Mesenchymal stem cell (in vitro differentiated cells and primary cell): ENCODE results near the gene C6orf47.
A peak's percentile ranks its signal among the peaks of the same experiment; 100 is the strongest.

Experiments
- DNase-seq: peaks from one replicate; pipeline ENCODE4 v3.0.0-alpha.2; 2013
- H2AFZ ChIP-seq: one replicate; pipeline ENCODE4 v1.6.1; 2013; ENCODE audit warnings: low read depth, mild to moderate bottlenecking, control low read depth, inconsistent platforms, low read length, moderate library complexity
- H2AK5ac ChIP-seq: 2 replicates; pipeline ENCODE4 v1.6.1; 2013; ENCODE audit warnings: low read length, moderate library complexity, mild to moderate bottlenecking, inconsistent platforms; ENCODE audit not compliant: severe bottlenecking
- H2BK120ac ChIP-seq: one replicate; pipeline ENCODE4 v1.6.1; 2013; ENCODE audit warnings: low read depth, mild to moderate bottlenecking, inconsistent platforms, low read length, moderate library complexity
- H2BK12ac ChIP-seq, 2 experiments: one replicate each; pipeline ENCODE4 v1.6.1; 2013; ENCODE audit warnings: inconsistent platforms in 2 of 2, low read length in 2 of 2, mild to moderate bottlenecking in 2 of 2, moderate library complexity in 2 of 2, control low read depth in 1 of 2
- H2BK15ac ChIP-seq: one replicate; pipeline ENCODE4 v1.6.1; 2013; ENCODE audit warnings: mild to moderate bottlenecking, low read depth, inconsistent platforms; ENCODE audit not compliant: poor library complexity, severe bottlenecking
- H2BK5ac ChIP-seq: 2 replicates; pipeline ENCODE4 v1.6.1; 2013; ENCODE audit warnings: low read depth, mild to moderate bottlenecking, low read length, control low read depth, inconsistent platforms; ENCODE audit not compliant: poor library complexity, severe bottlenecking
- H3K14ac ChIP-seq, 2 experiments: one replicate each; pipeline ENCODE4 v1.6.1; 2013; ENCODE audit warnings: inconsistent platforms in 2 of 2, low read length in 2 of 2, control low read depth in 1 of 2, mild to moderate bottlenecking in 1 of 2, moderate library complexity in 1 of 2
- H3K18ac ChIP-seq, 2 experiments: one replicate each; pipeline ENCODE4 v1.6.1; 2013; ENCODE audit warnings: inconsistent platforms in 2 of 2, low read length in 2 of 2, control low read depth in 1 of 2, low read depth in 1 of 2, mild to moderate bottlenecking in 1 of 2
- H3K23ac ChIP-seq, 2 experiments: one replicate each; pipeline ENCODE4 v1.6.1; 2013; ENCODE audit warnings: inconsistent platforms in 2 of 2, low read length in 2 of 2, mild to moderate bottlenecking in 2 of 2, moderate library complexity in 2 of 2, control low read depth in 1 of 2
- H3K27ac ChIP-seq: 2 replicates; pipeline ENCODE4 v1.5.1; 2013; ENCODE audit warnings: mild to moderate bottlenecking, moderate library complexity, low read length, control low read depth, inconsistent platforms; ENCODE audit not compliant: poor library complexity, severe bottlenecking
- H3K27me3 ChIP-seq, 2 experiments: 2 replicates each; pipeline versions ENCODE4 v1.6.1 to v1.7.0; 2013; ENCODE audit warnings: low read length in 2 of 2, mild to moderate bottlenecking in 2 of 2, moderate library complexity in 2 of 2, control low read depth in 1 of 2, inconsistent platforms in 1 of 2; ENCODE audit not compliant: control insufficient read depth in 1 of 2, insufficient read depth in 1 of 2
- H3K36me3 ChIP-seq, 2 experiments: 2 replicates each; pipeline versions ENCODE4 v1.6.1 to v1.7.0; 2013; ENCODE audit warnings: low read length in 2 of 2, control low read depth in 1 of 2, inconsistent platforms in 1 of 2, low read depth in 1 of 2, mild to moderate bottlenecking in 1 of 2; ENCODE audit not compliant: insufficient read depth in 2 of 2, control insufficient read depth in 1 of 2
- H3K4ac ChIP-seq, 2 experiments: one replicate each; pipeline ENCODE4 v1.6.1; 2013; ENCODE audit warnings: inconsistent platforms in 2 of 2, low read length in 2 of 2, mild to moderate bottlenecking in 2 of 2, moderate library complexity in 2 of 2, control low read depth in 1 of 2, low read depth in 1 of 2
- H3K4me1 ChIP-seq: 2 replicates; pipeline ENCODE4 v1.6.1; 2013; ENCODE audit warnings: low read depth, low read length, control low read depth; ENCODE audit not compliant: control insufficient read depth, insufficient read depth
- H3K4me2 ChIP-seq: 2 replicates; pipeline ENCODE4 v1.6.1; 2013; ENCODE audit warnings: low read length, mild to moderate bottlenecking, inconsistent platforms; ENCODE audit not compliant: poor library complexity, severe bottlenecking
- H3K4me3 ChIP-seq, 2 experiments: 2 replicates each; pipeline versions ENCODE4 v1.5.1 to v1.7.0; 2013; ENCODE audit warnings: low read length in 2 of 2, mild to moderate bottlenecking in 2 of 2, control low read depth in 1 of 2, low read depth in 1 of 2; ENCODE audit not compliant: insufficient read depth in 1 of 2
- H3K79me1 ChIP-seq: replicated peaks from 2 replicates; pipeline ENCODE4 v1.6.1; 2013; ENCODE audit warnings: mild to moderate bottlenecking, control low read depth, low read length, inconsistent platforms; ENCODE audit not compliant: poor library complexity, severe bottlenecking
- H3K9ac ChIP-seq: 2 replicates; pipeline ENCODE4 v1.7.0; 2013; ENCODE audit warnings: mild to moderate bottlenecking, low read length, moderate library complexity
- H3K9me3 ChIP-seq: 2 replicates; pipeline ENCODE4 v1.7.0; 2013; ENCODE audit warnings: mild to moderate bottlenecking, low read length; ENCODE audit not compliant: control insufficient read depth
- H4K8ac ChIP-seq: one replicate; pipeline ENCODE4 v1.6.1; 2013; ENCODE audit warnings: inconsistent platforms, mild to moderate bottlenecking, low read length, moderate library complexity
- H4K91ac ChIP-seq: one replicate; pipeline ENCODE4 v1.6.1; 2013; ENCODE audit warnings: mild to moderate bottlenecking, low read length, inconsistent platforms
- WGBS: methylation state at CpG from one replicate; pipeline ENCODE4 v1.1.7; 2013; ENCODE audit warnings: mixed read lengths; 5-methylcytosine and 5-hydroxymethylcytosine counted together

C6orf47 gene

GRCh38 chr6:31669676-31670075, 9.1 kb upstream of the C6orf47 start, which contains the start of gene LY6G5B:
Gene LY6G5B, plus strand, starts transcription at chr6:31669976. Its CDS starts 975 bp downstream, at chr6:31670951.
- Histone ChIP-seq H3K23ac (no peak within 1 kb of the TSS), H2BK120ac (no peak within 1 kb of the TSS), H3K27me3 (no peaks in the 10 kb centered on the region), H2AK5ac (no peak within 1 kb of the TSS), H4K91ac (no peak within 1 kb of the TSS), H3K4me1 (peaks cover 4% of the 10 kb centered on the region), H3K4ac (no peak within 1 kb of the TSS), H2BK5ac (no peak within 1 kb of the TSS), H4K8ac (no peak within 1 kb of the TSS), H2BK12ac (no peak within 1 kb of the TSS), H3K9me3 (no peaks in the 10 kb centered on the region), H3K9ac (no peak within 1 kb of the TSS), H3K79me1 (peaks cover 35% of the 10 kb centered on the region), H3K27ac (no peak within 1 kb of the TSS), H3K14ac (no peak within 1 kb of the TSS), H3K36me3 (peaks cover 68 to 75% of the 10 kb centered on the region in 2 experiments), H3K4me2 (no peak within 1 kb of the TSS), H2BK15ac (no peak within 1 kb of the TSS), H3K18ac (no peak within 1 kb of the TSS), H2AFZ (no peak within 1 kb of the TSS), H3K4me3 (no peak within 1 kb of the TSS)
- no peak for DNase-seq
- 88% methylated on average over 8 of the region's 8 CpGs for WGBS

DNA sequence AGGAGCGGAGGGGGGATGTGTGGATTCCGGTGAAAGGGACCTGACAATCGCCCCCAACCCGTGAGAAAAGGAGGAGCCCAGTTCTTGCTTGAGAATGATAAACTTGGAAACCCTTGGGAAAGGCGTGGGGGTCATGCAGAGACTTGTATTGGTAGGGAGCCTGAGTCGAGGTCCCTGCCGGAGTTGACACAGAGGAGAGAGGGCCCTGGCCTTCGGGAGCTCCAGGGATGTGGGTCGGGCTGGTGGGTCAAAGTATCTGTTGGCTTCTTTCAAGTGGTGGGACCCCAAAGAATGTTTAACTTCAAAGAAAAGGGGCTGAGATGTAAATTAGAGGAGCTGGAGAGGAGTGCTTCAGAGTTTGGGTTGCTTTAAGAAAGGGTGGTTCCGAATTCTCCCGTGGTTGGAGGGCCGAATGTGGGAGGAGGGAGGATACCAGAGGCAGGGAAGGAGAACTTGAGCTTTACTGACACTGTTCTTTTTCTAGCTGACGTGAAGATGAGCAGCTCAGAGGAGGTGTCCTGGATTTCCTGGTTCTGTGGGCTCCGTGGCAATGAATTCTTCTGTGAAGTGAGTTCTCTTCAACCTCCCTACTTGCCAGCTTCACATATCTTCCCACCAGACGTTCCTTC, 5.9 kb upstream of the C6orf47 start:
- peak overlapping the region; percentile 97 to 99 for H3K4me3 ChIP-seq
- WGBS: 9% methylated on average over 15 of the region's 15 CpGs

GRCh38 chr6:31665501-31666336, 5.1 kb upstream of the C6orf47 start, which contains the start of gene CSNK2B:
Gene CSNK2B, plus strand, starts transcription at chr6:31666080. Its CDS starts 752 bp downstream, at chr6:31666832.
- peak within 1 kb of the TSS; percentile 97 for H3K9ac ChIP-seq
- H3K79me1 ChIP-seq: peaks cover 36% of the 10 kb centered on the region
- peak within 1 kb of the TSS in 1 of 2 experiments; percentile 21 for H2BK12ac ChIP-seq
- peak within 1 kb of the TSS; percentile 38 to 86 for H3K23ac ChIP-seq
- H3K14ac ChIP-seq: peak within 1 kb of the TSS in 1 of 2 experiments; percentile 90
- peaks cover 22% of the 10 kb centered on the region for H3K4me1 ChIP-seq
- no peaks in the 10 kb centered on the region for H3K9me3 ChIP-seq
- no peaks in the 10 kb centered on the region for H3K27me3 ChIP-seq
- peak within 1 kb of the TSS; percentile 74 for H2AFZ ChIP-seq
- peak within 1 kb of the TSS; percentile 99 for H4K8ac ChIP-seq
- peaks cover 51 to 61% of the 10 kb centered on the region in 2 experiments for H3K36me3 ChIP-seq
- peak within 1 kb of the TSS; percentile 96 to 99 for H3K18ac ChIP-seq
- H3K4me2 ChIP-seq: peak within 1 kb of the TSS; percentile 90
- peak within 1 kb of the TSS; percentile 89 for H3K27ac ChIP-seq
- H3K4me3 ChIP-seq: peak within 1 kb of the TSS; percentile 97 to 99
- H2BK5ac ChIP-seq: peak within 1 kb of the TSS; percentile 81
- H2AK5ac ChIP-seq: peak within 1 kb of the TSS; percentile 64
- WGBS: 0% methylated on average over 53 of the region's 63 CpGs
- peak within 1 kb of the TSS; percentile 94 for H3K4ac ChIP-seq
- peak within 1 kb of the TSS; percentile 95 for H4K91ac ChIP-seq
- H2BK120ac ChIP-seq: peak within 1 kb of the TSS; percentile 19
- DNase-seq: peak; percentile 98
- H2BK15ac ChIP-seq: peak within 1 kb of the TSS; percentile 88

More for the DNA sequence above, 5.9 kb upstream of the C6orf47 start:
- Histone ChIP-seq H2AK5ac (peak overlapping the region; percentile 64), H3K23ac (peak overlapping the region; percentile 38 to 86), H4K91ac (peak overlapping the region; percentile 95), H2BK5ac (peak overlapping the region; percentile 81), H3K79me1 (peaks cover 39% of the 10 kb centered on the region), H3K27ac (peak overlapping the region; percentile 73), H3K4me1 (peaks cover 18% of the 10 kb centered on the region), H2BK15ac (peak overlapping the region; percentile 88), H3K4ac (peak overlapping the region; percentile 94), H3K36me3 (peaks cover 58 to 69% of the 10 kb centered on the region in 2 experiments), H3K9me3 (no peaks in the 10 kb centered on the region), H2BK120ac (no peak overlapping the region), H3K27me3 (no peaks in the 10 kb centered on the region), H2AFZ (peak overlapping the region; percentile 73), H3K18ac (peak overlapping the region; percentile 96 to 99), H3K14ac (peak overlapping the region in 1 of 2 experiments; percentile 87), H4K8ac (peak overlapping the region; percentile 99), H3K4me2 (peak overlapping the region; percentile 84), H2BK12ac (no peak overlapping the region), H3K9ac (peak overlapping the region; percentile 97)
- peak; percentile 27 for DNase-seq
